Hematopoietic multipotent progenitor cell treated with erythropoietin and hydrocortisone succinate and interleukin-3 and kit ligand, for 15 days (in vitro differentiated cells): ENCODE results near the gene RTP4.
A peak's percentile ranks its signal among the peaks of the same experiment; 100 is the strongest.

Experiments used
- DNase-seq: peaks from one replicate; pipeline ENCODE4 v3.0.0-alpha.2; 2015; ENCODE audit warnings: low spot score

Gene RTP4, protein sequence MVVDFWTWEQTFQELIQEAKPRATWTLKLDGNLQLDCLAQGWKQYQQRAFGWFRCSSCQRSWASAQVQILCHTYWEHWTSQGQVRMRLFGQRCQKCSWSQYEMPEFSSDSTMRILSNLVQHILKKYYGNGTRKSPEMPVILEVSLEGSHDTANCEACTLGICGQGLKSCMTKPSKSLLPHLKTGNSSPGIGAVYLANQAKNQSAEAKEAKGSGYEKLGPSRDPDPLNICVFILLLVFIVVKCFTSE

DNA sequence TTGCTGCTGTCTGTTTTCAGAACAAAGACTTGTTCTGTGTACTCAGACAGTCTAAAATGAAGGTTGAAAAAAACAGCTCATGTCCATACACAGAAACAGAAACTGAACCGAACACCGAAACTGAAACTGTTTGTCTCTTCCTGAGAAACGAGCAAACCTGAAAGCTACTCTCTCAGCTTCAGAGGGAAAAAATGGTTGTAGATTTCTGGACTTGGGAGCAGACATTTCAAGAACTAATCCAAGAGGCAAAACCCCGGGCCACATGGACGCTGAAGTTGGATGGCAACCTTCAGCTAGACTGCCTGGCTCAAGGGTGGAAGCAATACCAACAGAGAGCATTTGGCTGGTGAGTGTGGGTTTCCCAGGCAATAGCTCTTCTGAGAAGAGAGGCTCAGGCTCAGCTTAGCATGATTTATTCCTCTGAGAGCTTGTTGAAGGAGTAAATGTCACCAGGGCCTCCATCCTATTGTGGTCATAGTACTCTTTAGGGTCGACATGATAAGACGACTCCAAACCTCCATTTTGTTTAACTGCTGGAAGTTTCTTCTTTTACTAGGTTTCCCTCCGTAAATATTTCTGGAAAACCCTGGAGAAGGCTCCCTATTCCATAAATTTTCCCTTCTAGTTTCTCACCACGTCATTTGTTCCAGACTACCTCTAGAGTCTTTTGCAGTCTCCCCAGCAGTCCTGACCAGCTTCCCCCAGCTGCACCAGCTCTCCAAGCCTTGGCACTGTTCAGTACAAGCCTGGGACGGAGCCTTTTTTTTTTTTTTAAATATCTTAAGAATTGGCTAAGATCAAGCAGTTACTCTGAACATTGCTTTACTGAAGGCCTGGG, at the start of gene RTP4:
Gene RTP4, plus strand, starts transcription at position 135 of the 838 bp plus-strand sequence. Its CDS starts 57 bp downstream, at position 192.
- DNase-seq, result peak; percentile 7

DNA sequence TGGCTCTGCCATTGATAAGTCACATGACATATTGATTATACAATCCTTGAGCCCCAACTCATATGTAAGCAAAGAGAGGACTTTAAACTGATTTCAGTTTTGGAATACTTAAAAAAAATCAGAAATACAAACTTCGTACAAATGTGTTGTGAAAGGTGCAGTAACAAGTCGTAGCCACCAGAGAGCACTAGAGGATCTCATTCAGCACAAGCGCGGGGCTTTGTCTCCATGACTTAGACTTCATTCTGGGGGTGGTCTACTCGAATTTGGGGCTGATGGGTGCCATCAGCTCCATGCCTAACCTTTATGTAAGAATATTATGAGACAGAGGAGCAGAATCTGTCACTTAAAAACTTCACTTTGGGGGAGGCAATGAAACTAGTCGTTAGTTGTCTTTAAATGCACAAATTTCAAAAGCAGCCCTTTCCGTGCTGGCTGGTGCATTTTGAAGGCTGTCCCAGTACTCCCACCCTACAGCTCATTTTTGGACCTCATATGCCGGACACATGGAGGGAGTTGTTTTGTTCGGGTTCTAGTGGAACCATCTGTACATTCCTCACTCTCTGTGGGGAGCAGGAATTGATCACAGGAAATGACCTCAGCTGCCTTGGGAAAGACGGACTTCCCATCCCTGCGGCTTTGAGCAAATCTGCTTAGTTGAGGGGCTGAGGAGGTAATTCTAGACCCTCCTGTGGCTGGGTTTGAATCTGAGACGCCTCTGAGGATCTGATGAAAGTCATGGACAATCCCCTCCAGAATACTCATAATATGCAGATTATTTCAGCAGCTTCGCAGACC, 49.2 kb upstream of the RTP4 start:
- DNase-seq, result peak; percentile 36

DNA sequence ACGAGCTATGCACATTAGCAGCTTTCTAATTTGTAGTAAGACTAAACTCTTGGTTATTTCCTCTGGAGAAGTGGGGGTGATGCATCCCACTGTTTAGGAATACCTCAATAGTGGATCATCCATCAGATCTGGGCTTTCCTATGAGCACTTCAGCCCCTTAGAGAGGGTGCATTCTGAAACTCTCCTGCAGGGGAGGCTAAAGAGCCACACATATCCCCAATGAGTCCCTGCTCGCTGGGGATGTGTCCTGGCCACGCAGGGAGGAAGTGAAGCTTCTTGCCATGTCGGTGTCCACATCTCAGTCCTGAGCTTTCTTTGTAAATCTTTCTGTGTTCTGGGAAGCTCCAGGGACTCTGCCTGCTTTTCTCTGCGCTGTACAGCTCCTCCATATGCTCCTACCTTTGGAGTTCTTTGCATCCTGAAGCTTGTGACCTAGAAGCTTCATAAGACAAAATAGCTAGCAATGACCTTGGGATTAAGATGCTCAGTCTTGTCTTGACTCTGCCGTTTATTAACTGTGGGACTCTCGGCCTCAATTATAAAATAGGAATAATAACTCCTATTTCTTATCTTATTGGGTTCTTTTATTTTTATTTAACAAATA, 48.4 kb upstream of the RTP4 start:
- peak; percentile 4 for DNase-seq

- DNase-seq, result no peak
Measured at GRCh38 chr3:187321766-187322165, 46.4 kb upstream of the RTP4 start.

DNA sequence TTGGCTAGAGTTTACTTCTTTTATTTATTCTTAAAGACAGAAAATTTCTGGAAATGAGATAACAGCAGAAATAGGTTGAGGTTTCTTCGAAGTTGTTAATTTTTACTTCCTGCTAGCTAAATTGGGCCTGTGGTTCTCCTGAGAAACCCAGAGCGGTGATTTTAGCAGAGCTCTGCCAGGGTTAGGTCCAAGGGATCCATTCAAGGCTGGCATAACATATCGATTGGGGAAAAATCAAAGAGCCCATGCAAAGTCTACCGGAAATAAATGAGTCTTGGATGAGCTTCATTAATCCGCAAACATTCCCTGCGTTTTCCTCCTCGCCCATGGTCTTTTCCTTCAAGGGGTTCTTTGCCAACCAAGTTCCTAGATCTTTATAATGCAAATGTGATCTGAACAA, 45.9 kb upstream of the RTP4 start:
- no peak for DNase-seq

DNA sequence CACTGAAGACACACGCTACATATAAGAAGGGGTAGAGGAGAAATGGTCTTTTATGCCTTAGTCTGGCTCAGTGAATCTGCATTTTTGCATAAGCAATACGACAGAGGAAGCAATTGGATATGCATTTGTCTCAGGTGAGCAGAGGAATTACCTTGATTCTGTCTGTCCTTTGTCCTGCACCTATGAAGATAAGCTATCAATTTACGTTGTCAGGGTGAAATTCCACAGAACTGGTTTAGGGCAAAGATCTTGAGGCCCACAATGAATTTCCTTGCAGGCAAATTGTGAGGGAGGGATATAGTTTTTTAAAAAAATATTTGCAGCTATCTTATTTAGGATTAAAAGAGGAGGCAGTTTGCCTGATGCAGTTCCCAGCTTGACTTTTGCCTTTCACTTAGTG, 45.1 kb upstream of the RTP4 start:
- DNase-seq, result no peak

GRCh38 chr3:187325632-187326031, 42.6 kb upstream of the RTP4 start:
- no peak for DNase-seq

- DNase-seq, result no peak
Measured at GRCh38 chr3:187327845-187328244, 40.3 kb upstream of the RTP4 start.

DNA sequence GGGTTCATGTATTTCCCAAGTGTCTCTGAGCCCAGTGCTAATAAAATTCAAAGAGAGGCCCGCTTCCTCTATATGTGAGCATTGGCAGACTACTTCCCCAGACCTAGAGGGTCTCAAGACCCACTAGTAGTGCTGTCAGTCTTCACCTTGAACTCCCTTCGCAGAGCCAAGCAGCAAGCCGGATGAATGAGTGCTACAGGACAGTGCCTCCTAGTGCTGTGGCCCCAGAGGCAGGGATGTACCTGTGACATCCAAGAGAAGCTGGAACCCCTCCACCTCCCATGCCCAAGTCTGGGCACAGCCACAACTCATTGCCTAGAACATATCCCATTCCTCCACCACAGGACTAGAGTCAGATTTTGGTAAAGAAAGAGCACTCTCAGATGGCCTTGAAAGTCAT, 39.5 kb upstream of the RTP4 start:
- no peak for DNase-seq

- no peak for DNase-seq
Measured at GRCh38 chr3:187334904-187335303, 33.3 kb upstream of the RTP4 start.

- no peak for DNase-seq
Measured at GRCh38 chr3:187336322-187336721, 31.9 kb upstream of the RTP4 start.

- no peak for DNase-seq
Measured at GRCh38 chr3:187340578-187340977, 27.6 kb upstream of the RTP4 start.

GRCh38 chr3:187342255-187342654, 25.9 kb upstream of the RTP4 start:
- no peak for DNase-seq

GRCh38 chr3:187343670-187344069, 24.5 kb upstream of the RTP4 start:
- no peak for DNase-seq

DNA sequence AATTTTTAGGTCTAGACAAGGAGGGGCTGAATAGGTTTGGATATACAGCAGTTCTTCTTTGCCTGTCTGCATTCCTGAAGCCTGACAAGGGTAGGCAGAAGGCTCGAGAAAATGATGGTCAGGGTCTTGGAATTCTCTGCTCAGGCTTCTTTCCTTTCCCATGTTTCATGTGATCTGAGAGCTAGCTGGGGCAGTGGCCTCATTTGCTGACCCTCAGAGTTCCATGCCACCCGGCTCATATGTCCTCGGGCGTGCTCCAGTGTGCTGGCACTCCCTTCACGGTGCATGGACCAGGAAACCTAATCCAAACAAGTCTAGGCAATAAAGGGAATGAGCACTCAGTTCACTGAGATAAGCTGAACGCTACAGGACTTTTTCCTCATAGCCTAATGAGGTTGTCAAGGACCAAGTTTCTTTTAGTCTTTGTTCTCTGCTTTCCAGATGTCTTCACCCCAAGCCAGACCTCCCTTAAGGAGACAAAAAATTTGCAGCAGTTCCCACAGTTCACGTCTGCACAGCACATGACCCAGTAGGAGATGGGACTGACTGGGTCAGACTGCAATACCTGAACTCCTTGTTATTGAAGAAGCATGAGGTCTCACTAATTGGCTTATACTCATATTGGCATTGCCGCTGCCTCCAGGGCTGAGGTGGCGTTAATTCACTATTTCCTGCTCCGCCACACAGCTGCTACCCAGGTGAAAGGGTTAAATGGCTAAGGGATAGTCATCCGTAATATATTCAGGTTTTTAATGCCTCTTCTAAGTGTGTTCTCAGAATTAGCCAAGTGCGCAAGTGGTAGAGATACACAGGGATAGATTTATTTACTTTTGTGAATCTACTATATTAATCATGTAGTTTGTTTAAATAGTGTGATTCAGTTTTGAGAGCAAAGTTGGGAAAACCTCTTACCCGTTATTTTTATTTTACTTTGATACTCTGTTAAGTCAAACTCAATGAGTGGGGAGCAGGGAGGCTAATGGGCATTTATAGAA, 15.3 kb upstream of the RTP4 start:
- no peak for DNase-seq

- no peak for DNase-seq
Measured at GRCh38 chr3:187358068-187358467, 10.1 kb upstream of the RTP4 start.

DNA sequence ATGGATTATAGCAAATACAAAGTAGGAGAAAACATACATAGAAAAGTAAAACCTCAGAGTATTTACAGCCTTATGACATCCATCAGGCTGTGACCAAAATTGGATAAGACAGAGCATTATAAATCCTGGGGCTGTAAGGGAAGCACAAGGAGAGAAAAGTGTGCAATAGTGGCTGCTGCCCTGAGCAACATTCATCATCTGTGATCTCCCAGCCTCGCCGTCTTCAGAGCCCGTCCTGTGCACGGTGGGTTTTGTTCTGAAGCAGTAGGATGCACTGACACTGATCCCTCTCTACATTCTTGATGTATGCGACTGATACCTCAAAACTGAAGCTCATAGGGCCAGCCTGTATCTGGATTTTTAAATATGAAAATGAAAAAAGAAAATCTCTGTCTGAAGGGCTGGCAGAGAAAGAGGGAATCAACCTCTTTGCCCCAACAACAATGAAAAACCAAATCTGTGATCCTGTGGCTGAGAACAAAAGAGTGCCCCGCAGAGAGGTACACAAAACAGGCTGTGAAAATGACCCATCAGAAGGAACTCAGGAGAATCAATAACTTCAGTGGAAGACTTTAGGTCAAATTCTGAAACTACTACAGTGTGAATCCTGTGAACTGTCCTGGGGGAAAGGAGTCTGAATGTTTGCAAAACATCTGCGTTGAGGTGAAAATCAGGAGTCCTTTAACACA, 8.2 kb upstream of the RTP4 start:
- DNase-seq, result no peak

DNA sequence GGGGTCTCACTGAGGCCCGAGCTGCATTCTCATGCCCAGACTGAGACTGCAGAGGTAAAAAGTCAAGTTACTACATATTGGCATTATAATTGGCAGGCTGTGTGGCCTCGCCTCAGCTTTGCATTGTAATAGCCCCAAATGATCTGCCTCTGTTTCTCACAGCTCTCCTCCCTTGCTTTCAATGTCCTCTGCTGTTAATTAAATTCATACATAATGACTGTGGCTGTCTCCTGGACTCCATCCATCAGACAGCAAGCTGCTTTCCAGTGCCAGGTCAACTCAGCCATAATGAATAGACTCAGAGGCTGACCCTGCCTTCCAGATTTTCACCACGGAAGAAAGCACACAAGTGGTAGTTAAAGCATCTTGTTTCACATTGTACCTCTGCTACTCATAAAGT, 7.6 kb upstream of the RTP4 start:
- no peak for DNase-seq

DNA sequence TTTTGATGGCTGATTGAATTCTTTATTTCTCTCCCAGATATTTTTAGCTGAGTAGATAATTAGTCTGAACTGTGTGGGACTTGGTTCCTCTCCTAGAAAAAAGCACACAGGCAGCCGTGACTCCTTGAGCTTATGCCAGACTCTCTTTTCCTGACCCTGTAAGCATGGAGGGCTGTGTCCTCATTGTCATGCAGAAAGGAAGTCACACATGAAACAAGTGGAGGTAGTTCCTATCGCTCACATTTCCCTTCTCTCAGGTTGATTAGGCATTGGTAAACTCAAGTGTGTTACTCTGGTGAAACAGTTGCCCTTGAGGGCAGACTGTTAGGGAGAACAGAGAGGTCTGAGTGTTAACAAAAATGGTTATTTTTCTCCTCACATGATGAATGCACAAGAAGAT, 6.3 kb upstream of the RTP4 start:
- DNase-seq, result no peak

DNA sequence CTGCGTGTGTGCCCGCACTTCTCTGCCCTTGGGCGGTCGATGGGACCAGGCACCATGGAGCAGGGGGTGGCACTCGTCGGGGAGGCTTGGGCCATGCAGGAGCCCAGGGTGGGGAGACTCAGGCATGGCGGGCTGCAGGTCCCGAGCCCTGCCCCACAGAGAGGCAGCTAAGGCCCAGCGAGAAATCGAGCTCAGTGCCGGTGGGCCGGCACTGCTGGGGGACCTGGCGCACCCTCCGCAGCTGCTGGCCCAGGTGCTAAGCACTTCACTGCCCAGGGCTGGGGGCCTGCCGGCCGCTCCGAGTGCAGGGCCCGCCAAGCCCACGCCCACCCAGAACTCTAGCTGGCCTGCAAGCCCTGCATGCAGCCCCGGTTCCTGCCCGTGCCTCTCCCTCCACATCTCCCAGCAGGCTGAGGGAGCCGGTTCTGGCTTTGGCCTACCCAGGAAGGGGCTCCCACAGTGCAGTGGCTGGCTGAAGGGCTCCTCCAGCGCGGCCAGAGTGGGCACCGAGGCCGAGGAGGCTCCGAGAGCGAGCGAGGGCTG, 553 bp upstream of the RTP4 start:
- no peak for DNase-seq
